CD4-positive, alpha-beta T cell treated with Interleukin-6 for 4 hours (primary cell): Measurements from ENCODE around the gene ANKK1.

Experiments
- DNase-seq: peaks from one replicate; pipeline ENCODE4 v3.0.0-alpha.2; 2020; ENCODE audit warnings: mixed read lengths

The ANKK1 gene

GRCh38 chr11:113387605-113388211 lies at the start of gene ANKK1:
Gene ANKK1, plus strand, starts transcription at chr11:113387779. Its CDS starts 106 bp downstream, at chr11:113387885.
- no peak for DNase-seq

DNA sequence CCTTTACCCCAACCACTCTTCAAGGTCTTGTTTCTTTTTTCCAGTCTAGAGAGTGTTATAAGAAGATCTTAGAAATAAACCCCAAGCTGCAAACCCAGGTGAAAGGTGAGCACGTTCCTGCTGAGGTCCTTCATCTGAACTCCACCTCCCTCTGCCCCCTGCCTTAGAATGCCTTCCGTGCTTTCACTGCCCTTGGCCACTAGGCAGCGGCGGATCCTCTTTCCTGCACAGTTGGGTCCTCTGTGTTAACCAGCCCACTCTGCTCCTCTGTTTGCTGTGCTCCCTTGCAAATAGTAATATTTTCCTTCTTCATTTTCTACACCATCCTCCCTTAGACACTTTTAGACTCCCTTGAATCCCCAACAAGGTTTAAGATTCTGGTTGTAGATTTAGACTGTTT lies 48.8 kb upstream of the ANKK1 start:
- no peak for DNase-seq

- no peak for DNase-seq
Observed at GRCh38 chr11:113339929-113340589, 47.5 kb upstream of the ANKK1 start.

GRCh38 chr11:113341388-113342165 lies 46.0 kb upstream of the ANKK1 start:
- DNase-seq: no peak

GRCh38 chr11:113345978-113346377 lies 41.6 kb upstream of the ANKK1 start:
- DNase-seq: no peak

GRCh38 chr11:113349528-113349927 lies 38.1 kb upstream of the ANKK1 start:
- no peak for DNase-seq

DNA sequence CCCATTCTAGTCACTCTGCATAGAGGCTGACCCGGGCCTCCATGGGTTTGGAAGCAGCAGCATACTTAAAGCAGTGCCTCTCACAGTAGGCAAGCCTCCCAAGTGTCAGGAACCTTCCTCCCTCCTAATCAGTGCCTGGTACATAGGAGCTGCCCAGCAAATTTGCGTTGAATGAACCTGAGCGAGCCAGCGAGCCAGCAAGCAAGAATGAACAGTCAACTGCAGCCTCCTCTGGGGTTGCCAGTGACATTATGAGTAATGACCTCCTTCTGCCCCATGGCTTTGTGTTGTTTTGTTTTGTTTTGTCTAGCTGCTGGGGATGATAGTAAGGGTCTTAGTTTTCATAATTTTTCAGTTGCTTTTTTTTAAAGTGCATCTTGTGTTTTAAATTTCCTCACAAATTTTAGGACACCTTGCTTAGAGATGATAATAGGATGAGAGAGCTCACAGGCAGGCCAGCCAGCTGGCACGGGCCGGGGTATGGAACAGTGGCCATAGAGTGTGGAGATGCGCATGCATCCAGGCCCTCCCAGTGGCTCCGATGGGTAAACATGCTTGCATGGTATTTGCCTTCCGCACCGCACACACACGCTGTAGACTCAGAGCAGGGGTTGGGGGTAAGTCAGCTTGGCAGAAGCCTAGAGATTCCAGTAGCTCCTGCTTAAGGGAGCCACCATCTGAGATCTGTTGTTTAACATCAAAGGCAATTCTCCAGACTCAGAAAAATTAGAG lies 37.1 kb upstream of the ANKK1 start:
- no peak for DNase-seq

DNA sequence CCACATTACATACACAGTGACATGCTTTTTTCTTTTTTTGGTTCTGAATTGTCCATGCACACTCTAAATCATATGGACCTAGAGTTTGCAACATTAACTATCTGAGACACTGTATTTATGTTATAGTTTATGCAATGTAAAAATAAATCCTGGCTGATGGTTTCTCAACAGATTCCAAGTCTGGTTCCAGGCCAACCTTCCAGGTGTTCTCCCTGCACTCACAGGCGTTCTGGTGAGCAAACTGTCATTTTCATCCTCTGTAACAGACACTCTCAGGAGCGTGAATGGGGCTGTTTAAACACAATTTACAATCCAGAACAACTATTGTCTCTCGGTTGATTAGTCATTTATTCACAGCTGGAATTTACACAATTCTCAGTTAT lies 36.5 kb upstream of the ANKK1 start:
- no peak for DNase-seq

DNA sequence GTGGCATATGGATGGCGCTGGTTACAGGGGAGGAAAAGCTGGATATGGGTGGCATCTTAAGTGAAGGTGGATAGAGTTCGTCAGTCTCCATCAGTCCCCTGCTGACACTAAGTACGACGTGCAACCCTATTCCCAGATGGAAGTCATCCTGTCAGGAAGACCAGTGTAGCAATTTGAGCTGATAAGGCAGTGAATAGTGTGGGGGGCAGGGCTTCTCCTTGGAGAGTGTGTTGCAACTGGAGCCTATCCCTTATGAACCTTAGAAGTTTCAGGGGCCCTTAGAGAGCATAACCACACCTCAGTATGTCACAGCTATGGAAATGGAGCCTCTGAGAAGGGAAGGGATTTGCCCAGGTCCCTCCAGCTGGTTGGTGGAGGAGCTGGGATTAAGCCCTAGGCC lies 36.1 kb upstream of the ANKK1 start:
- no peak for DNase-seq

- DNase-seq: no peak
Observed at GRCh38 chr11:113356203-113356602, 31.4 kb upstream of the ANKK1 start.

DNA sequence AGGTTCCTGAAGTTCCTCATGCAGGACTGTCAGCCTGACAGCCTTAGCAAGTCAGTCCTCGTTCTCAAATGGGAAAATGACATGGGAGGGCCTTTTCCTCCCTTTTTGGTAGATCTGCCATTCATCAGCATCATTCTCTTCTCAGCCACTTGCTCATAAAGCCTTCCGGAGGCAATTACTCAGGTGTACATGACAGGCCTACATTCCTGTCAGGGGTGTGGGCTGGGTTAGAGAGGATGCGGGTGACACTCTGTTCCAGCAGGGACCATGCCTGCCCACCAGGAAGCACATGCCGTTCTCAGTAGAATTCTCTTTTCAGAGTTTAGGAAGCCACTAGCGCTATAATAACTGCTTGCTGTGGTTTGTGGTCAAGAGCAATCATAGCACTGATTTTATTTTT lies 24.2 kb upstream of the ANKK1 start:
- DNase-seq: no peak

GRCh38 chr11:113363996-113364641 lies 23.5 kb upstream of the ANKK1 start:
- DNase-seq: no peak

- DNase-seq: no peak
Observed at GRCh38 chr11:113365895-113366294, 21.7 kb upstream of the ANKK1 start.

DNA sequence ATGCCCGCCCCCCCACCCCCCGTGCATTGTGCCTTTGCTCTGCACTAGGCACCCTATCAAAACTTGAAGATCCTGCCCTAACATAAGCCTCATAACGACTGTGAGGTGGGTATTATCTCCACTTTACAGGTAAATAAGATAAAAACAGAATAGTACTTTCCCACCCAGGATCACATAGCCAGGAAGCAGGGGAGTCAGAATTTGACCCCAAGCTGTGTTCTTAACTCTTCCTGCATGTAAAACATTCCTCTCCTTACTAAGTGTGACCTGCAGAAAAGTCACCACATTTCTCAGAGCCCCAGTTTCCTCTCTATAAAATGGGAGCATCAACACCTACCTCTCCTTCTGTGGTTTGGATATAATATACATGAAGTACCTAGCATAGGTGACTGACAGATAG lies 18.2 kb upstream of the ANKK1 start:
- no peak for DNase-seq

GRCh38 chr11:113370634-113371033 lies 16.9 kb upstream of the ANKK1 start:
- no peak for DNase-seq

DNA sequence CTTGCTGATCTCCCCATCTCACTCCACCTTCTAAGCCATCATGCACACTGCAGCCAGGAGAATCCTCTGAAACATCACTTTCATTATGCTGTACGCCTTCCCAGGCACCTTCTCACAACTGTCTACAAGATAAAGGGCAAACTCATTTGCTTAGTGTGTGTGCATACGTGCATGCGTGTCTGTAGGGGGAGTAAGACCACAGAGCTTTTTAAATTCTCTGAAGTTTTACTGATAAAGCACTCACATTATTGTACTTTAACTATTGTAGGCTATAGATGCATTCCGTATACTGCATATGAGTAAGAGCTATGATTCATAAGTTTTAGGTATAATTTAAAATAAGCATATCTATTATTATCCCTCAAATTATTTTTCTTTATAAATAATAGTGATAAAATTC lies 15.3 kb upstream of the ANKK1 start:
- DNase-seq: no peak

DNA sequence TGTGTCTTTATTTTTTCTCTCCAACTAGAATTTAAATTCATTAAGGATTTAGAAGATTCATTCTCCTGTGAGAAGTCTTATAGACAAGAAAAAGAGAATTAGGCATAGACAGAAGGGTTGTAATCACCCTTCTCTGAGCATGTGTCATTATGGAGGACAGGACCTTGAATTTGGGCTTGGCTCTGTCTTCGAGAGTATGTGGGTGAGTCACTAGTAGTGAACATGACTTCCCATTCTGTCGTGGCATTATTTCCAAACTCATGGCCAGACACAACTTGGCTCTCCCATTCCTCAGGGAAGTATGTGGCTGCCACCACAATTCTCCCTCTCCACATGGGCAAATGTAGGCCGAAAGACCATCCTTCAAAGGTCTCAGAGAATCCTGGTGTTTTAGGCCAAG lies 14.3 kb upstream of the ANKK1 start:
- no peak for DNase-seq

- no peak for DNase-seq
Observed at GRCh38 chr11:113373981-113374560, 13.5 kb upstream of the ANKK1 start.

GRCh38 chr11:113375402-113375801 lies 12.2 kb upstream of the ANKK1 start:
- DNase-seq: no peak

GRCh38 chr11:113376156-113376555 lies 11.4 kb upstream of the ANKK1 start:
- DNase-seq: no peak

- DNase-seq: no peak
Observed at GRCh38 chr11:113377681-113378412, 9.7 kb upstream of the ANKK1 start.

GRCh38 chr11:113378692-113379091 lies 8.9 kb upstream of the ANKK1 start:
- no peak for DNase-seq
